HUES6 (cell line): ENCODE measurements around the gene ZFYVE27.

ENCODE experiments used
- H3K27ac ChIP-seq: 2 replicates; pipeline ENCODE4 v1.7.0; 2013; ENCODE audit warnings: low read depth, mild to moderate bottlenecking, low read length, inconsistent platforms
- H3K27me3 ChIP-seq: 2 replicates; pipeline ENCODE4 v1.6.1; 2013; ENCODE audit warnings: low read length; ENCODE audit not compliant: control insufficient read depth, insufficient read depth
- H3K36me3 ChIP-seq: 2 replicates; pipeline ENCODE4 v1.6.1; 2013; ENCODE audit warnings: low read length; ENCODE audit not compliant: control insufficient read depth, insufficient read depth
- H3K4me1 ChIP-seq: 2 replicates; pipeline ENCODE4 v1.6.1; 2013; ENCODE audit warnings: low read length; ENCODE audit not compliant: control insufficient read depth, insufficient read depth
- H3K4me3 ChIP-seq: 2 replicates; pipeline ENCODE4 v1.5.1; 2013; ENCODE audit warnings: low read depth, low read length
- H3K9ac ChIP-seq: one replicate; pipeline ENCODE4 v1.6.1; 2013; ENCODE audit warnings: mild to moderate bottlenecking, low read length
- H3K9me3 ChIP-seq: 2 replicates; pipeline ENCODE4 v1.6.1; 2013; ENCODE audit warnings: low read depth, low read length; ENCODE audit not compliant: control insufficient read depth, insufficient read depth

Gene ZFYVE27

GRCh38 chr10:97707134-97707861 is 29.6 kb upstream of the ZFYVE27 start:
- H3K27ac ChIP-seq = no peak overlapping the region

GRCh38 chr10:97708167-97708566 is 28.8 kb upstream of the ZFYVE27 start:
- no peaks in the 10 kb centered on the region for H3K27me3 ChIP-seq
- H3K4me3 ChIP-seq = no peak overlapping the region
- H3K27ac ChIP-seq = no peak overlapping the region
- no peaks in the 10 kb centered on the region for H3K36me3 ChIP-seq
- peaks cover 3% of the 10 kb centered on the region; the same call in 1 of the 2 replicates for H3K9me3 ChIP-seq
- H3K4me1 ChIP-seq = peaks cover 10% of the 10 kb centered on the region; the same call in 1 of the 2 replicates
- no peak overlapping the region for H3K9ac ChIP-seq

More at GRCh38 chr10:97707134-97707861, 29.6 kb upstream of the ZFYVE27 start:
- Histone ChIP-seq H3K4me3 (no peak overlapping the region), H3K27me3 (no peaks in the 10 kb centered on the region), H3K4me1 (peaks cover 5% of the 10 kb centered on the region; the same call in 1 of the 2 replicates), H3K9me3 (peaks cover 3% of the 10 kb centered on the region; the same call in 1 of the 2 replicates), H3K9ac (no peak overlapping the region), H3K36me3 (no peaks in the 10 kb centered on the region)

DNA sequence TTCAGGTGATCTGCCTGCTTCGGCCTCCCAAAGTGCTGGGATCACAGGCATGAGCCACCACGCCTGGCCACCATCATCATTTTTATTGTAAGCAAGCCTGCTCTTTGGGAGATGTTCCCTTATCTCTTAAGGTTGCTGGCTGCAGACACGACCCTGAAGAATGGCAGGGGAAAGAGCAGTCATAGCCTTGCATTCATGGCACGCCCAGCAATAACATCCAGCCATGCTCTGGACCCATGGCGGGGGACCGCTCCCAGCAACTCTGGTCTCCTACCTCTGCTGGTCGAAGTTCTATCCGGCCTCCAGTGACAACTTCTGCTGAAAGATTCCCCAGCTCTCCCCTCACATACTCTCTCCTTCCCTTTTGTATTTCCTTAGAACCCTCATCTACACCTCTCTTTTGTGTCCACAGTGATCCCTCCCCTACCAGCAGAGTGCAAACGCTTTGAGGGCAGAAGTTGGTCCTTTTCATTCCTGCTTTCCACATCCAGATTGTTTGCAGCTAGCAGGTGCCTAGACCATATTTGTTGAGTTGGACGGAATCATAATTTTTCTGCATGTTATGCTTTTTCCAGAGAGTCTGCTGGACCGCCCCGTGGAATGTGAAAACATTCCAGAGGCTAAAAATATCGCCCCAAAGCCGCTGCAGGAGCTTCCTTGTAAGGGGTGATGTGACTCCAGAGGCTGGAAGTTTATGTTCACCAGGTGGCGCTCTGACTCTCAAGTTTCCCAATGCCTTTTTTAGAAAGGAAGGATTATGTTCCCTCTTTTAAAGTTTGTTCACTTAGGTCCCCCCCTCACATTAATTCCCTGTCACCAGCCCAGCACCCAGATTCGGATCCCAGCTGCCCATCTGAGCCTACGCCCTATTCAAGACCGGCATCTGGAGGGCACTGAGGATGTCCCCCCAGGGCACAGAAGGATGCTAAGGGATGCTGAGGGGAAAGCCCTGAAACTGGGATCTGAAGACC is 27.7 kb upstream of the ZFYVE27 start:
- Histone ChIP-seq H3K27ac (no peak overlapping the region), H3K4me3 (no peak overlapping the region), H3K9me3 (peaks cover 3% of the 10 kb centered on the region; the same call in 1 of the 2 replicates), H3K27me3 (no peaks in the 10 kb centered on the region), H3K9ac (no peak overlapping the region), H3K36me3 (no peaks in the 10 kb centered on the region), H3K4me1 (peaks cover 11% of the 10 kb centered on the region; the same call in 1 of the 2 replicates)

DNA sequence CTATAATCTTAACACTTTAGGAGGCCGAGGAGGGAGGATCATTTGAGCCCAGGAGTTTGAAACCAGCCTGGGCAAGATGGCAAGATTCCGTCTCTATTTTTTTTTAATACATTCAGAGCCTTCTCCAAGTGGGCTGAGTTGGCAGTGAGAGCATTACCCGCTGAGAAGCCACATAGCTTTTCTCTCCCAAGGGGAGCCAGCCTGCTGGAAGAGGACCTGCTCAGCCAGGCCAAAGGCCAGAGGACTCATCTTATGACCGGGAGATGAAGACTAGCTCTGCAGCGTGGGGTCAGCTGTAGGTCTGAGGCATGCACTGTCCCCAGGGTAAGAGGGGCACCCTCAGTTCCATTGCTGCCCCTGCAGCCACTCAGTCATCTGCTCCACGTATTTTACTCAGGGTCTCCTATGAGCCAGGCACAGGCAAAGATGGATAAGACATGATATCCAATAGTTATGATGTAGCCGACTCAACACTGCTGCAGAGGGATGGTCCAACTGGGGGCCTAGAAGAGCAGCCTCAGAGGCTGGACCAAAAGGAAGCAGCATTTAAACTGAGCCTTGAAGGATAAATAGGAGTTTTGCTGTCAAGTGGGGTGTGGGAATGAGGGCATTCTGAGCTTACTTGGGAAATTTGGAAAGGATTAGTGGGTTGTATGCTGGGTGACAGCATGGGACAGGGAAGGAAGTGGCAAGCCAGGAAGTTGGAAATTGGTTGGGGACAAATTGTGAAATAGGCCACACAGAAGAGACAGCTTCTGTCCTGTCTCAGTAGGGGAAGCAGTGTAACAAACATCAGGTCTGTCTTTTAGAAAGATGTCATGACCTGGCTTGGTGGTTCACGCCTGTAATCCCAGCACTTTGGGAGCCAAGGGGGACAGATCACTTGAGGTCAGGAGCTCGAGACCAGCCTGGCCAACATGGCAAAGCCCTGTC is 25.0 kb upstream of the ZFYVE27 start:
- Histone ChIP-seq H3K4me1 (peaks cover 27% of the 10 kb centered on the region), H3K36me3 (0 out of 2 replicates have a peak, but pooled peaks cover under 1% of the 10 kb centered on the region), H3K27me3 (no peaks in the 10 kb centered on the region), H3K9me3 (no peaks in the 10 kb centered on the region), H3K27ac (no peak overlapping the region), H3K9ac (no peak overlapping the region), H3K4me3 (no peak overlapping the region)

DNA sequence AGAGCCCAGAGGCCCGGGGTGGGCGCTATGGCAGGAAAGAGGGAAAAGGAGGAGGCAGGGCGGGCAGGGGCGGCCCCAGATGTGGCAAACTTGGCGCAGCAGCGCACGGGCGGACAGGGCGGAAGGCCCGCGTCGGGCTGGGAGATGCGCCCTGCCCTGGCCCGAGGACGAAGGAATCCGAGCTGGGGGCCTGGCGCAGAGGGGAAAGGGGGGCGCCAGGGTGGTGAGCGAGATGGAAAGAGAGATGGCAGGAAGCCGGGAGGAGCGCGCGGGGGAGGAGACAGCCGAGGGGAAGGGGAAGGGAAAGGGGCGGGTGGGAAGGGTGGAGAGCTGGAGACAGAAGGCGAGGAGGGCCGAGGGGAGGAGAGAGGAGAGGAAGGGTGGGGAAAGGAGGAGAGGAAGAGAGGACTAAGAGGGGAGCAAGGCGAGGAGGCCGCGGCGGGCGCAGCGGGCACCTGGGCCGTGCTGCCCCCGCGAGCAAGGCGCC is 23.5 kb upstream of the ZFYVE27 start, which contains the start of gene MARVELD1:
TSS of gene MARVELD1 (plus strand) at position 392 of the 487 bp plus-strand sequence. CDS start 147 bp downstream, outside the sequence.
- Histone ChIP-seq H3K9ac (peak within 1 kb of the TSS; percentile 85), H3K4me1 (peaks cover 29% of the 10 kb centered on the region), H3K36me3 (peaks cover 12% of the 10 kb centered on the region), H3K4me3 (peak within 1 kb of the TSS; percentile 81), H3K27ac (peak within 1 kb of the TSS; percentile 59; the same call in 1 of the 2 replicates), H3K27me3 (no peaks in the 10 kb centered on the region), H3K9me3 (no peaks in the 10 kb centered on the region)

DNA sequence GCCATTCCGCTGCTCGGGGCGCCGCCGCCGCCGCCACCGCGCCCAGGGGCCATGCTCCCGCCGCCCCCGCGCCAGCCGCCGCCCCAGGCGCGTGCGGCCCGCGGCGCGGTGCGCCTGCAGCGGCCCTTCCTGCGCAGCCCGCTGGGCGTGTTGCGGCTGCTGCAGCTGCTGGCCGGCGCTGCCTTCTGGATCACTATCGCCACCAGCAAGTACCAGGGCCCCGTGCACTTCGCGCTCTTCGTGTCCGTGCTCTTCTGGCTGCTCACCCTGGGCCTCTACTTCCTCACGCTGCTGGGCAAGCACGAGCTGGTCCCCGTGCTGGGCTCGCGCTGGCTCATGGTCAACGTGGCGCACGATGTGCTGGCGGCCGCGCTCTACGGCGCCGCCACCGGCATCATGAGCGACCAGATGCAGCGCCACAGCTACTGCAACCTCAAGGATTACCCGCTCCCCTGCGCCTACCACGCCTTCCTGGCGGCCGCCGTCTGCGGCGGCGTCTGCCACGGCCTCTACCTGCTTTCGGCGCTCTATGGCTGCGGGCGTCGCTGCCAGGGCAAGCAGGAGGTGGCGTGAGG is 23.0 kb upstream of the ZFYVE27 start:
- peak overlapping the region; percentile 59; the same call in 1 of the 2 replicates for H3K27ac ChIP-seq
- H3K9ac ChIP-seq = peak overlapping the region; percentile 85
- no peaks in the 10 kb centered on the region for H3K27me3 ChIP-seq
- H3K4me1 ChIP-seq = peaks cover 34% of the 10 kb centered on the region
- H3K36me3 ChIP-seq = peaks cover 12% of the 10 kb centered on the region
- H3K9me3 ChIP-seq = no peaks in the 10 kb centered on the region
- peak overlapping the region; percentile 81 for H3K4me3 ChIP-seq

- Histone ChIP-seq H3K4me1 (peaks cover 37% of the 10 kb centered on the region), H3K9me3 (no peaks in the 10 kb centered on the region), H3K4me3 (peak overlapping the region; percentile 81), H3K27me3 (no peaks in the 10 kb centered on the region), H3K9ac (peak overlapping the region; percentile 85), H3K36me3 (peaks cover 12% of the 10 kb centered on the region), H3K27ac (peak overlapping the region; percentile 59; the same call in 1 of the 2 replicates)
Observed at GRCh38 chr10:97714401-97715258, 22.3 kb upstream of the ZFYVE27 start.

GRCh38 chr10:97715259-97715874 is 21.6 kb upstream of the ZFYVE27 start:
- H3K4me3 ChIP-seq = peak overlapping the region; percentile 81
- peak overlapping the region; percentile 85 for H3K9ac ChIP-seq

GRCh38 chr10:97717627-97718026 is 19.3 kb upstream of the ZFYVE27 start:
- peaks cover 40% of the 10 kb centered on the region for H3K4me1 ChIP-seq
- H3K36me3 ChIP-seq = peaks cover 12% of the 10 kb centered on the region
- H3K27me3 ChIP-seq = no peaks in the 10 kb centered on the region
- no peak overlapping the region for H3K4me3 ChIP-seq
- no peaks in the 10 kb centered on the region for H3K9me3 ChIP-seq
- H3K27ac ChIP-seq = no peak overlapping the region
- H3K9ac ChIP-seq = no peak overlapping the region

More at GRCh38 chr10:97715259-97715874, 21.6 kb upstream of the ZFYVE27 start:
- H3K27ac ChIP-seq = peak overlapping the region; percentile 59; the same call in 1 of the 2 replicates
- H3K27me3 ChIP-seq = no peaks in the 10 kb centered on the region
- peaks cover 12% of the 10 kb centered on the region for H3K36me3 ChIP-seq
- no peaks in the 10 kb centered on the region for H3K9me3 ChIP-seq
- peaks cover 40% of the 10 kb centered on the region for H3K4me1 ChIP-seq
